HL-60 (cell line): ENCODE measurements around the gene RPN2.

Source experiments
- CTCF ChIP-seq: IDR thresholded peaks from one replicate; pipeline ENCODE4 v1.5.1; 2011; ENCODE audit warnings: low read length, control low read depth, inconsistent platforms; ENCODE audit not compliant: insufficient read depth
- GABPA ChIP-seq: IDR thresholded peaks from 2 replicates; pipeline ENCODE4 v1.6.1; 2012; ENCODE audit warnings: low read depth
- POLR2AphosphoS5 ChIP-seq: IDR thresholded peaks from 2 replicates; pipeline ENCODE4 v1.6.1; 2012; ENCODE audit warnings: low read depth
- SPI1 ChIP-seq: IDR thresholded peaks from 2 replicates; pipeline ENCODE4 v1.6.1; 2012; ENCODE audit warnings: low read depth, mild to moderate bottlenecking, borderline replicate concordance

DNA sequence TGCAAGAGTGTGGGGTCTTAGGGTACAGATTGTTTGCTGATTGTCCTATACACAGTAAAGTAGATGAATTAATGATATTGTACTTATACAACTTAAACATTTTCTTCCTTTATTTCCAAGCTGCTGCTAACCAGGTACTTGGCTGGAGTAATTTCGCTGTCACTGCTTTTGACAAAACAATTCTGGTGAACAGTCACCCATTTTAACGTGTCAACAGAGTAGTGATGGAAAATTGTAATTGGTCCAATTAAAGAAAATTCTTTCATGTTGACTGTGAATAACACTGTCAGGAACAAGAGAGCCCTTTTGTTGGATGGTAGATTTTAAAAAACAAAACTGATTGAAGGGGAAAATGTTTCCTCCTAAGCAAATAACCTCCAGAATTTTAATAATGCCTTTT lies 26.7 kb downstream of the RPN2 start:
- TF ChIP-seq CTCF (no peak), GABPA (no peak), POLR2AphosphoS5 (no peak), SPI1 (no peak)
